ENCODE measurements around the gene PRR9.

DNA sequence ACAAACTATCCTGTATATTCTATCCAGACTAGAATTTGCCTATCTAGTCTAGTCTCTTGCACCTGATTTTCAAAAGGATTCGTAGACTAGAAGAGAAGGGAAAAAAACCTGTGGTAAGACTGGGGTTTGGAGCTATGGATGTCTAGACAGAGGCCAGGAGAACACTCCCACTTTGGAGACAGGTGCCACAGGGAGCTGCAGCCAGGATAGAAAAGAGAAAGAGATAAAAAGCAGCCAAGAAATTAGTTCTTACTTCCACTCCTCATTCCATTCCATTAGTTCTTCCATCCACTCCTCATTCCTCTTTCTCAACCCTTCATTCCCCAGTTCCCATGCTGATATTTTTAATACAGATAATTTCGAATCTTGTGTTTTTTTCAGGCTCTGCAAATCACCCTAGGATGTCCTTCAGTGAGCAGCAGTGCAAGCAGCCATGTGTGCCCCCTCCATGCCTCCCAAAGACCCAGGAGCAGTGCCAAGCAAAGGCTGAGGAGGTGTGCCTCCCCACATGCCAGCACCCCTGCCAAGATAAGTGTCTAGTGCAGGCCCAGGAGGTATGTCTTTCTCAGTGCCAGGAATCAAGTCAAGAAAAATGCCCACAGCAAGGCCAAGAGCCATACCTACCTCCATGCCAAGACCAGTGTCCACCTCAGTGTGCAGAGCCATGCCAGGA is 496 bp downstream of the PRR9 start:
- no peak for TF ChIP-seq POLR2AphosphoS5 (IDR thresholded peaks at IDR 0.05; ENCODE audit: low read depth, low read length)
- TF ChIP-seq, protein P1, sequence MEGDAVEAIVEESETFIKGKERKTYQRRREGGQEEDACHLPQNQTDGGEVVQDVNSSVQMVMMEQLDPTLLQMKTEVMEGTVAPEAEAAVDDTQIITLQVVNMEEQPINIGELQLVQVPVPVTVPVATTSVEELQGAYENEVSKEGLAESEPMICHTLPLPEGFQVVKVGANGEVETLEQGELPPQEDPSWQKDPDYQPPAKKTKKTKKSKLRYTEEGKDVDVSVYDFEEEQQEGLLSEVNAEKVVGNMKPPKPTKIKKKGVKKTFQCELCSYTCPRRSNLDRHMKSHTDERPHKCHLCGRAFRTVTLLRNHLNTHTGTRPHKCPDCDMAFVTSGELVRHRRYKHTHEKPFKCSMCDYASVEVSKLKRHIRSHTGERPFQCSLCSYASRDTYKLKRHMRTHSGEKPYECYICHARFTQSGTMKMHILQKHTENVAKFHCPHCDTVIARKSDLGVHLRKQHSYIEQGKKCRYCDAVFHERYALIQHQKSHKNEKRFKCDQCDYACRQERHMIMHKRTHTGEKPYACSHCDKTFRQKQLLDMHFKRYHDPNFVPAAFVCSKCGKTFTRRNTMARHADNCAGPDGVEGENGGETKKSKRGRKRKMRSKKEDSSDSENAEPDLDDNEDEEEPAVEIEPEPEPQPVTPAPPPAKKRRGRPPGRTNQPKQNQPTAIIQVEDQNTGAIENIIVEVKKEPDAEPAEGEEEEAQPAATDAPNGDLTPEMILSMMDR (IDR thresholded peaks at IDR 0.05) = no peak
- TF ChIP-seq, protein P2, sequence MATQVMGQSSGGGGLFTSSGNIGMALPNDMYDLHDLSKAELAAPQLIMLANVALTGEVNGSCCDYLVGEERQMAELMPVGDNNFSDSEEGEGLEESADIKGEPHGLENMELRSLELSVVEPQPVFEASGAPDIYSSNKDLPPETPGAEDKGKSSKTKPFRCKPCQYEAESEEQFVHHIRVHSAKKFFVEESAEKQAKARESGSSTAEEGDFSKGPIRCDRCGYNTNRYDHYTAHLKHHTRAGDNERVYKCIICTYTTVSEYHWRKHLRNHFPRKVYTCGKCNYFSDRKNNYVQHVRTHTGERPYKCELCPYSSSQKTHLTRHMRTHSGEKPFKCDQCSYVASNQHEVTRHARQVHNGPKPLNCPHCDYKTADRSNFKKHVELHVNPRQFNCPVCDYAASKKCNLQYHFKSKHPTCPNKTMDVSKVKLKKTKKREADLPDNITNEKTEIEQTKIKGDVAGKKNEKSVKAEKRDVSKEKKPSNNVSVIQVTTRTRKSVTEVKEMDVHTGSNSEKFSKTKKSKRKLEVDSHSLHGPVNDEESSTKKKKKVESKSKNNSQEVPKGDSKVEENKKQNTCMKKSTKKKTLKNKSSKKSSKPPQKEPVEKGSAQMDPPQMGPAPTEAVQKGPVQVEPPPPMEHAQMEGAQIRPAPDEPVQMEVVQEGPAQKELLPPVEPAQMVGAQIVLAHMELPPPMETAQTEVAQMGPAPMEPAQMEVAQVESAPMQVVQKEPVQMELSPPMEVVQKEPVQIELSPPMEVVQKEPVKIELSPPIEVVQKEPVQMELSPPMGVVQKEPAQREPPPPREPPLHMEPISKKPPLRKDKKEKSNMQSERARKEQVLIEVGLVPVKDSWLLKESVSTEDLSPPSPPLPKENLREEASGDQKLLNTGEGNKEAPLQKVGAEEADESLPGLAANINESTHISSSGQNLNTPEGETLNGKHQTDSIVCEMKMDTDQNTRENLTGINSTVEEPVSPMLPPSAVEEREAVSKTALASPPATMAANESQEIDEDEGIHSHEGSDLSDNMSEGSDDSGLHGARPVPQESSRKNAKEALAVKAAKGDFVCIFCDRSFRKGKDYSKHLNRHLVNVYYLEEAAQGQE (IDR thresholded peaks at IDR 0.05; ENCODE audit: insufficient read depth in 1 of 2, low read depth in 2 of 2, low read length in 1 of 2) = no peak
- no peak for TF ChIP-seq TCF7L2 (IDR thresholded peaks at IDR 0.05; ENCODE audit: low read depth, low read length)
- TF ChIP-seq SIN3A (IDR thresholded peaks at IDR 0.05; ENCODE audit: borderline replicate concordance, insufficient read depth, low read depth, low read length) = no peak
